NCI-H1092 (cell line): ENCODE data around the gene SHTN1.

Source experiments
- DNase-seq: peaks from one replicate; lab custom pipeline; 2025; lab: John Stamatoyannopoulos, UW

Gene SHTN1

GRCh38 chr10:116984202-116984990, 20.6 kb downstream of the SHTN1 start:
- DNase-seq = no peak

- no peak for DNase-seq
These were observed 24.9 kb downstream of the SHTN1 start for GRCh38 chr10:116980041-116980440.

- no peak for DNase-seq
These were observed 26.1 kb downstream of the SHTN1 start for GRCh38 chr10:116978901-116979300.

- peak; percentile 0 for DNase-seq
These were observed 30.5 kb downstream of the SHTN1 start for GRCh38 chr10:116974456-116975005.

- no peak for DNase-seq
These were observed 31.0 kb downstream of the SHTN1 start for GRCh38 chr10:116973946-116974455.

- DNase-seq = no peak
These were observed 31.5 kb downstream of the SHTN1 start for GRCh38 chr10:116973371-116973905.

GRCh38 chr10:116972131-116972530, 32.9 kb downstream of the SHTN1 start:
- no peak for DNase-seq

GRCh38 chr10:116970050-116970449, 34.9 kb downstream of the SHTN1 start:
- DNase-seq = no peak

GRCh38 chr10:116968331-116968730, 36.7 kb downstream of the SHTN1 start:
- DNase-seq = no peak

GRCh38 chr10:116961406-116962251, 43.4 kb downstream of the SHTN1 start:
- peak; percentile 88 for DNase-seq

- no peak for DNase-seq
These were observed 44.8 kb downstream of the SHTN1 start for GRCh38 chr10:116960066-116960776.

GRCh38 chr10:116952729-116953128, 52.3 kb downstream of the SHTN1 start:
- no peak for DNase-seq

GRCh38 chr10:116948530-116948870, 56.5 kb downstream of the SHTN1 start:
- DNase-seq = no peak

GRCh38 chr10:116947841-116948529, 57.0 kb downstream of the SHTN1 start:
- DNase-seq = no peak

GRCh38 chr10:116944911-116945310, 60.1 kb downstream of the SHTN1 start:
- DNase-seq = no peak

GRCh38 chr10:116931806-116932205, 73.2 kb downstream of the SHTN1 start:
- no peak for DNase-seq

- no peak for DNase-seq
These were observed 78.6 kb downstream of the SHTN1 start for GRCh38 chr10:116926426-116926825.

GRCh38 chr10:116925056-116925455, 79.9 kb downstream of the SHTN1 start:
- DNase-seq = no peak

- no peak for DNase-seq
These were observed 85.3 kb downstream of the SHTN1 start for GRCh38 chr10:116919706-116920105.

GRCh38 chr10:116919164-116919563, 85.8 kb downstream of the SHTN1 start:
- DNase-seq = no peak

- DNase-seq = no peak
These were observed 86.4 kb downstream of the SHTN1 start for GRCh38 chr10:116918583-116918982.
